ENCODE measurements around the gene CDK5RAP2. TPM values are rescaled to one million over a fixed set of nuclear protein-coding genes. Genes with fewer than 3 reads are reported as not detected.
"Not testable (repeated sequence)": the region's sequence is repeated elsewhere in the genome, so short reads cannot be mapped to it uniquely, and the experiment has no call there.

The CDK5RAP2 gene
- polyA plus RNA-seq, 3 donors: 64.8 to 74.7 (median 73.2) TPM

DNA sequence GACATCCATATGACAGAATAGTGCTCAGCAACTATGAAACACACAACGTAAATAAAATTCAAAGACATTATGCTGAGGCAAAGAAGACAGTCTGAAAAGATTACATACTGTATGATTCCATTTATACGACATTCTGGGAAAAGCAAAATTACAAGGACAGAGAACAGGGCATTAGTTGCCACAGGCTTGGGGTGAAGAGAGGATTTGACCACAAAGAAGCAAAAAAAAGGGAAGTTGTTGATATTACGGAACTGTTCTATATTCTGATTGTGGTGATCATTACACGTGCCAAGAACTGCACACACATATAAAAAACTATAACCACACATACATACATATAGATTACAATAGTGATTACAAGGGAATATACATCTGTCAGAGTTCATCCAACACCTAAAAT lies 24.1 kb downstream of the CDK5RAP2 start:
- DNase-seq: no peak

DNA sequence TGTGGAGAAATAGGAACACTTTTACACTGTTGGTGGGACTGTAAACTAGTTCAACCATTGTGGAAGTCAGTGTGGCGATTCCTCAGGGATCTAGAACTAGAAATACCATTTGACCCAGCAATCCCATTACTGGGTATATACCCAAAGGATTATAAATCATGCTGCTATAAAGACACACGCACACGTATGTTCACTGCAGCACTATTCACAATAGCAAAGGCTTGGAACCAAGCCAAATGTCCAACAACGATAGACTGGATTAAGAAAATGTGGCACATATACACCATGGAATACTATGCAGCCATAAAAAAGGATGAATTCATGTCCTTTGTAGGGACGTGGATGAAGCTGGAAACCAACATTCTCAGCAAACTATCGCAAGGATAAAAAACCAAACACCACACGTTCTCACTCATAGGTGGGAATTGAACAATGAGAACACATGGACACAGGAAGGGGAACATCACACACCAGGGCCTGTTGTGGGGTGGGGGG lies 27.7 kb downstream of the CDK5RAP2 start:
- DNase-seq: not testable (repeated sequence)

GRCh38 chr9:120545701-120546550 lies 34.0 kb downstream of the CDK5RAP2 start:
- DNase-seq: no peak

DNA sequence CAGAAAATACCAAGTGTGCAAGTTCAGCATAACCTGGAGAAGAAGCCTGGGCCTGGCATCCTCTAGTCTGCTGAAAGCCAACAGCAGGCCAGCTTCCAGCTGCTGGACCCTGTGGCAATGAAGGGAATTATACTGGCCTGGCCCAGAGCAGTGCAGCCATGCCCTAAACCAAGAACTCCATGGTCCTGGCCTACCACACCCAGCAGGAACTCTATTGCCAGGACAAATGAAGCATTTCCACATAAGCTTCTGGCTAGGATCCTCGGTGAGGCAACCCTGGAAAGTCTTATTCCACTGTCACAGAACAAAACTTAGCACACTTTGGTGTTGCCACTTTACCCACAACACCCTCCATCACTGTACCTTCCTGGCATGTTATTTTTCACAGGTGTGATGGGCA lies 35.5 kb downstream of the CDK5RAP2 start:
- no peak for DNase-seq

GRCh38 chr9:120542701-120543490 lies 37.1 kb downstream of the CDK5RAP2 start:
- DNase-seq: no peak

DNA sequence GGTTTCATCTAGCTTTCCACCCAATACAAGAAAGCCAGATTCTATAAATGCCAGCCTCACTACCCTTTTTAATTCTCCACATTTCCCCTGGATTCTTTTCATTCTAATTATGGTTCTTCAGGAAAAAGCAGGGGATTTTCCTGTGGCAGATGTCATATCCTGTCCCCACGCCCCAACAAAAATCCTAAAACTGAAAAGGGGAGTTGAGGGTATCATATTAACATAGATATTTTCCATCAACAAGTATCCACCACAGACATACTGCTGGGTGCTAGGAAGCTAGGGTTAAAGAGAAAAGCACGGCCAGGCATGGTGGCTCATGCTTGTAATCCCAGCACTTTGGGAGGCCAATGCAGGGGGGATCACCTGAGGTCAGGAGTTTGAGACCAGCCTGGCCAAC lies 38.0 kb downstream of the CDK5RAP2 start:
- no peak for DNase-seq

DNA sequence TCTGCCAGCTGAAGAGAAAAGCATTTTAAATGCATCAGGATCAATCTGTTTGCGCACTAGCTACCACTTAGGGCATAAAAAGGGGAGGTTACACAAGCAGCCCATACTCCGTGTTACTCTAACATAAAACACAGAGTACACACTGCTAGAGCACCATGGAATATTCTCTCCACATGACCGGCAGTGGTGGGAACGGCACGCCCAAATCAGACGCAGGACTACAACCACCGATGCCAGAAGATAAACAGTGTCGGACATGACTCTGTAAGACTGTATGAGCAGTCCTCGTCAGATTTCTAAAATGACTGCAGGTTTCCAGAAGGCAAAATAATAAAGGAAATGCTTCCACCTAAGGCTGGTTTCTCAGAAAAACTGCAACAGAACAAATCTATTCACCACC lies 40.0 kb downstream of the CDK5RAP2 start:
- no peak for DNase-seq

- DNase-seq: no peak
These were observed 41.6 kb downstream of the CDK5RAP2 start for GRCh38 chr9:120538339-120538738.

GRCh38 chr9:120536949-120537640 lies 42.9 kb downstream of the CDK5RAP2 start:
- DNase-seq: no peak

GRCh38 chr9:120536094-120536493 lies 43.9 kb downstream of the CDK5RAP2 start:
- no peak for DNase-seq

- no peak for DNase-seq
These were observed 45.7 kb downstream of the CDK5RAP2 start for GRCh38 chr9:120534266-120534665.

- DNase-seq: no peak
These were observed 47.1 kb downstream of the CDK5RAP2 start for GRCh38 chr9:120532891-120533290.

DNA sequence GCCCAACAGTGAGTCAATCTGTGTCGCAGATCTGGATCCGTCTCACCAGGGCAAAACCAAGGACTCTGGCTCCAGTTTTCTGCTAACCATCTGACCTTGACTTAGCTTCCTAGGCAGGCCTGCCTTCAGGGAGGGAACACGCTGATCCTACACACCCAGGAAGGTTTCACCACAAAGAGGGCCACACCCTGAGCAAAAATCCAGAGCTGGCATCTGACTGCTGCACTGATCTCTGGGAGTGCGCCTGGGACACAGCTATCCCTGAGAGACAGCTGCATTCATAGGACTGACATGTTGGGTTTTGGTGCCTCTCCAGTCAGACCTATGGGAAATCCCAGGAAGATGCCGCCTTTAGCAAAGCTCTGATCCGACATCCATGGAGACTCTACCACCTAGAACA lies 47.5 kb downstream of the CDK5RAP2 start:
- DNase-seq: no peak

- DNase-seq: peak; percentile 4
These were observed 48.2 kb downstream of the CDK5RAP2 start for GRCh38 chr9:120531683-120532300.

DNA sequence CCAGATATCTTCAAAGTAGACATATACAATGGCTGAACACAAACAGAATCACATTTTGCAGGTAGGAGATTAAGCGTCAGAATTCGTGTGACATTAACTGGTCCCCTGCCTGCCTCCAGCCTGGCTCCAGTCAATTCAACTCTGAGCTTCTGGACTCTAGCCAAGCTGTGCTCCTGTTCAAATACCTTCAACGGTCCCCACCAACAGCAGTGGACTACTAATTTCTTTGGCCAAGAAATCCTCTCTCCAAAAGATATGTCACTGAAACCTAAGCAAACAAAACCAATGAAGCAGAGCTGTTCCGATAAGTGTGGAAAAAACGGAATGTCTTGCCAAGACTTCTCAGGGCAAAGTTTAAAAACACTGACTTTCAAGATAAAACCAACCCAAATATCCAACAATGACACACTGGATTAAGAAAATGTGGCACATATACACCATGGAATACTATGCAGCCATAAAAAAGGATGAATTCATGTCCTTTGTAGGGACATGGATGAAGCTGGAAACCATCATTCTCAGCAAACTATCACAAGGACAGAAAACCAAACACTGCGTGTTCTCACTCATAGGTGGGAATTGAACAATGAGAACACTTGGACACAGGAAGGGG lies 49.6 kb downstream of the CDK5RAP2 start:
- not testable (repeated sequence) for DNase-seq

- no peak for DNase-seq
These were observed 51.1 kb downstream of the CDK5RAP2 start for GRCh38 chr9:120528829-120529228.

- DNase-seq: no peak
These were observed 51.6 kb downstream of the CDK5RAP2 start for GRCh38 chr9:120528327-120528726.

GRCh38 chr9:120526534-120526933 lies 53.4 kb downstream of the CDK5RAP2 start:
- DNase-seq: no peak

DNA sequence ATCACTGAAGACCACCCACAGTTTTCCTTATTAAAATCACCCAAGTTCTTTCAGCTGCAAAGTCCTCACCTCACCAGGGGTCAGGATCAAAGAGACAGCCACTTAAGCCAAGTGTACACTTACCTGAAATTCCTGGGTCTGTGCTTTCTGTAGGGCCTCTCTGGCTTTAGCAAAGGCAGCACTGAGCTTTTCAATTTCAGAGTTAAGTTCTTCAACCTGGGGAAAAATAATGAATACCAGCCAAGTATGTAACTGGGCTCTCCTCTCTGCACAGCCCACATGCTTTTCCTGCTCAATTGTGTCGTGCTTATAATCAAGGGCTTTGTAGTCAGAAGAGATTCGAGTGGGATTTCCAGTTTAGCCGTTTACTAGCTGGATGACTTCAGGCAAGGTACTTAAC lies 55.1 kb downstream of the CDK5RAP2 start:
- DNase-seq: no peak

DNA sequence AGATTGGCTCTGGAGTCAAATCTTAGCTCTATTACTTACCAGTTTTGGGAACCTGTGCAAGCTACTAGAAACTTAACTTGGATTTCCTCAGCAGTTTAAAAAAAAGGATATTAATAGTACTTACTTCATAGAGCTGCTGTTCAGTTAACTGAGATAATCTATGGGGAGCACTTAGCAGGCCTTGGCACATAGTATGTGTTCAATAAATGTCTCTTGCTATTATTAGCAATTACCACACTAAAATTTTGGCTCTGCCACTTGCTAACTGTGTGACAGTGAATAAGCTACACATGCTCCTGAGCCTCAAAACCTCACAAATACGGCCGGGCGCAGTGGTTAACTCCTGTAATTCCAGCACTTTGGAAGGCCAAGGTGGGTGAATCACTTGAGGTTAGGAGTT lies 55.9 kb downstream of the CDK5RAP2 start:
- DNase-seq: no peak

DNA sequence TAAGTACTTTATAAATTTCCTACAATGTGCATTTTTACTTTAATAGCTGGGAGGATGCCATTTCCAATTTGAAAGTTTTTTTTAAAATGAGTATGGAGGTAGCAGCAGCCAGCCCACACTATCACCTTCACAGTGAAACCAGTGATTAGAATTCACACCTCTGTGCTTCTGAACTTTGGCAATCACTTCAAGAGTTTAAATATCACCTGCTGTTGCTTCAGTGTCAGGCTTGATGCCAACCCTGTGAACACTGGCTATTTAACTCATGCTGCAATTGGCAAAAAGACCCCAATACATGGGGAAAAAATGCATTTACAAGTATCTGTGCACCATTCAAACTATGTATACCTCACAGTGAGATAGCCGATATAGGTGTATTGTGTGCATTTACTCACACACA lies 57.4 kb downstream of the CDK5RAP2 start:
- no peak for DNase-seq

Measured in renal pelvis (tissue), 4 donors.